Activated CD4-positive, alpha-beta memory T cell treated with anti-CD3 and anti-CD28 coated beads for 36 hours (primary cell): Measurements from ENCODE around the gene DNAH2. TPM values are rescaled to one million over a fixed set of nuclear protein-coding genes. Genes with fewer than 3 reads are reported as not detected.

ENCODE experiments used
- CTCF ChIA-PET: fragments of 350-600 bp; sonication (Branson Sonifier 250); formaldehyde crosslinking; loops from one replicate; lab custom pipeline; 2021; ENCODE audit warnings: antibody characterized with exemption, inconsistent platforms; lab: Charles Lee
- POLR2A ChIA-PET: fragments of 350-600 bp; sonication (Branson Sonifier 250); formaldehyde crosslinking; loops from one replicate; lab custom pipeline; 2021; ENCODE audit warnings: antibody characterized with exemption; lab: Charles Lee
- DNase-seq: peaks from one replicate; pipeline ENCODE4 v3.0.0-alpha.2; 2020
- H3K27ac Mint-ChIP-seq: one replicate; pipeline ENCODE4 v1.8.0; 2021; ENCODE audit warnings: mixed read lengths
- H3K27me3 Mint-ChIP-seq: one replicate; pipeline ENCODE4 v1.8.0; 2021; ENCODE audit warnings: mixed read lengths
- H3K36me3 Mint-ChIP-seq: one replicate; pipeline ENCODE4 v1.8.0; 2021; ENCODE audit warnings: mixed read lengths
- H3K4me1 Mint-ChIP-seq: one replicate; pipeline ENCODE4 v1.8.0; 2021; ENCODE audit warnings: low read depth, mixed read lengths
- H3K4me3 Mint-ChIP-seq: one replicate; pipeline ENCODE4 v1.8.0; 2021; ENCODE audit warnings: mild to moderate bottlenecking, mixed read lengths
- H3K9me3 Mint-ChIP-seq: one replicate; pipeline ENCODE4 v1.8.0; 2021; ENCODE audit warnings: mixed read lengths
- intact Hi-C: fragments of 100-400 bp; cut with micrococcal nuclease; formaldehyde crosslinking; loops from one replicate; pipeline ENCODE4 v1.15.1; 2023
- total RNA-seq, 2 experiments: library from RNA; stranded (reverse); gene quantifications; one replicate each; pipeline ENCODE4 v1.2.3, GENCODE V29; 2021

DNAH2 gene
- total RNA-seq, 2 experiments from 2014 or later, result not detected

DNA sequence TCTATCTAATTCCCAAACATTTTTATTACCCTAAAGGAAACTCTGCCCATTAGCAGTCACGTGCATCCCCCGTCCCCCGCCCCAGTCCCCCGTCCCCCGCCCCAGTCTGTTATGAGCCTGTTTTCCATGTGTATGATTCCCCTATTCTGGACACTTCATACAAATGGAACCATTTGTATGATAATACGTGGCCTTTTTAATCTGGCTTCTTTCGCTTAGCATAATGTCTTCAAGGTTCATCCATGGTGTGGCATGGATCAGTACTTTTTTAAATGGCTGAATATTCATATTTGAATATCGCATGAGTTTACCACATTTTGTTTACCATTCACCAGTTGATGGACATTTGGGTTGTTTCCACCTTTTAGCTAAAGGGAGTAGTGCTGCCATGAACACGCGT lies 49.5 kb downstream of the DNAH2 start:
- no peak overlapping the region for H3K4me3 Mint-ChIP-seq
- DNase-seq, result no peak
- H3K9me3 Mint-ChIP-seq, result no peaks in the 10 kb centered on the region
- H3K27ac Mint-ChIP-seq, result no peak overlapping the region
- ChIA-PET CTCF (interaction anchor here (1.2 kb wide), 1 partner anchor 23 kb away, joined by 3 read pairs; no protein-coding TSS in a partner anchor), POLR2A (no interaction called here)
- H3K36me3 Mint-ChIP-seq, result no peaks in the 10 kb centered on the region
- intact Hi-C loops, result no loop called here
- H3K4me1 Mint-ChIP-seq, result no peaks in the 10 kb centered on the region
- peaks cover 7% of the 10 kb centered on the region for H3K27me3 Mint-ChIP-seq

DNA sequence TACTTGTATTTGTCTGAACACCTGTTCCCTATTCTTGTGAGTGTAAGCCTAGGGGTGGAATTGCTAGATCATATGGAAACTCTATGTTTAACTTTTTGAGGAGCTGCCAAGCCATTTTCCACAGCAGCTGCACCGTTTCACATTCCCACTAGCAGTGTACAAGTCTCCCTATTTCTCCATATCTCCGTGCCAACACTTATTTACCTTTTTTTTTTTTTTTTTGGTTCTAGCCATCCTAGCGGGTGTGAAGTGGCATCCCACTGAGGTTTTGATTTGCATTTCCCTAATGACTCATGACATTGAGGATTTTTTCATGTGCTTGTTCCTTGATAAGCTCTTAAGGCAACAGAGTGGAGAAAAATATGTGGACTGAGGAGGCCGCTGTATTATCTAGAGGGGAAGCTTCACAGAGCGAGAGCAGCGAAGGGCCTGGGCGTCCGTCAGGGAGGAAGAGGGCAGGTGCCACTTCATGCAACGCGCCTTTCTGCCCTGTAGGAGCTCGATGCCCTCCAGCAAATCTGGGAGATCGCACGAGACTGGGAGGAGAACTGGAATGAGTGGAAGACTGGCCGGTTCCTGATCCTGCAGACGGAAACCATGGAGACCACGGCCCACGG lies 50.0 kb downstream of the DNAH2 start:
- Mint-ChIP-seq H3K4me1 (no peaks in the 10 kb centered on the region), H3K36me3 (no peaks in the 10 kb centered on the region), H3K4me3 (no peak overlapping the region), H3K27me3 (peaks cover 7% of the 10 kb centered on the region), H3K9me3 (no peaks in the 10 kb centered on the region), H3K27ac (no peak overlapping the region)
- CTCF ChIA-PET, result interaction anchor here (1.2 kb wide), 1 partner anchor 24 kb away, joined by 3 read pairs; no protein-coding TSS in a partner anchor
- POLR2A ChIA-PET, result no interaction called here
- DNase-seq, result no peak
- intact Hi-C loops, result no loop called here

DNA sequence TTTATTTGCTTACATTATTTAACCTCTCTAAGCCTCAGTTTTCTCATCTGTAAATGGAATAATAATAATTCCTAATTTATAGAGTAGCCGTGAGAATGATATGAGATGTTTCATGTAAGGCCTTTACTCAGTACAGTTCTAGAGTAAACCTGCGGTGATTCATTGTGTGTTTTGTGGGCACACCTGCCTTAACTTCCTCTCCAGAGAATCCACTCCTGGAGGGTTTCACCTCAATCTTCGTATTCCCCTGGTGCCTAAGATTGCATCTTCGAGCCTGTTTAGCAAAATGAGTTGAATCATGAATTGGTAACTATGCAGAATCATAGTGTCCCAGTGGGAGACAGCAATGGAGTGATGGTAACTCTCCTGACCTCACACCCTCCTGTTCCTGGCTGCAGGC lies 52.3 kb downstream of the DNAH2 start:
- POLR2A ChIA-PET, result no interaction called here
- Mint-ChIP-seq H3K27me3 (peaks cover 19% of the 10 kb centered on the region), H3K9me3 (no peaks in the 10 kb centered on the region), H3K4me3 (no peak overlapping the region), H3K36me3 (no peaks in the 10 kb centered on the region), H3K4me1 (no peaks in the 10 kb centered on the region), H3K27ac (no peak overlapping the region)
- CTCF ChIA-PET, result interaction anchor here (1.1 kb wide), 1 partner anchor 26 kb away, joined by 6 read pairs; no protein-coding TSS in a partner anchor
- intact Hi-C loops, result no loop called here
- DNase-seq, result no peak

DNA sequence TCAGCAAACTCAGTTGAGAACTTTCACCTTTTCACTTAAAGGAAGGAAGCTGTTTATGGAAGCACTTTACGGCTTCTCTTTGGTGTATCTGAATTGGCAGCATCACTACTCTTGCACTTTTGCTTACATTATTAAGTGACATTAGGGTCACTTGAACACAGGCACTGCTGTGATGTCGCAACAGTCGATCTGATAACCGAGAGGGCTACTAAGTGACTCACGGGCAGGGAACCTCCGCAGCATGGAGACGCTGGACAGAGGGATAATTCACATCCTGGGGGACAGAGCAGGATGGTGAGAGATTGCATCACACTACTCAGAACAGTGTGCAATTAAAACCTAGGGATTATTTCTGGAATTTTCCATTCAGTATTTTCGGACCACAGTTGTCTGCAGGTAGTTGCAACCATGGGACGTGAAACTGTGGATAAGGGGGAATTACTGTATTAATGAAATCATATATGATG lies 56.5 kb downstream of the DNAH2 start:
- POLR2A ChIA-PET, result no interaction called here
- Mint-ChIP-seq H3K36me3 (no peaks in the 10 kb centered on the region), H3K9me3 (no peaks in the 10 kb centered on the region), H3K4me1 (no peaks in the 10 kb centered on the region), H3K27me3 (peaks cover 22% of the 10 kb centered on the region), H3K4me3 (no peak overlapping the region), H3K27ac (no peak overlapping the region)
- no peak for DNase-seq
- CTCF ChIA-PET, result no interaction called here
- intact Hi-C loops, result no loop called here

DNA sequence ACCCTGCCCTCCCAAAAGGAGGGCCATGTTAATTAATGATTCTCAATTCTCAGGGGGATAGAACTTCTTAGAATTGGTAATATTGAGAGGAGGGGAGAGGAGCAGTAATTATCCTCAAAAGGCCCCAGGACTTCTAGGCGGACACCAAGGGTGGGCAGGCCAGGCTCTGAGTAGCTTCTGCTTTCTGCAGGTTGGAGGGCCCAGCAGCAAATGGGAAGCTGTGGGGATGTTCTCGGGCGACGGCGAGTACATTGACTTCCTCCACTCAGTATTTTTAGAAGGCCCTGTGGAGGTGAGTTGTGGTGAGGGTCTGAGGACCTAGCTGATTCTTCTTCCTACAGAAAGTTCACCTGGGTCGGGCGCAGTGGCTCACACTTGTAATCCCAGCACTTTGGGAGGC lies 57.5 kb downstream of the DNAH2 start:
- intact Hi-C loops, result no loop called here
- ChIA-PET POLR2A (no interaction called here), CTCF (no interaction called here)
- H3K4me3 Mint-ChIP-seq, result no peak overlapping the region
- no peaks in the 10 kb centered on the region for H3K9me3 Mint-ChIP-seq
- no peaks in the 10 kb centered on the region for H3K36me3 Mint-ChIP-seq
- no peaks in the 10 kb centered on the region for H3K4me1 Mint-ChIP-seq
- peaks cover 22% of the 10 kb centered on the region for H3K27me3 Mint-ChIP-seq
- no peak overlapping the region for H3K27ac Mint-ChIP-seq
- no peak for DNase-seq

DNA sequence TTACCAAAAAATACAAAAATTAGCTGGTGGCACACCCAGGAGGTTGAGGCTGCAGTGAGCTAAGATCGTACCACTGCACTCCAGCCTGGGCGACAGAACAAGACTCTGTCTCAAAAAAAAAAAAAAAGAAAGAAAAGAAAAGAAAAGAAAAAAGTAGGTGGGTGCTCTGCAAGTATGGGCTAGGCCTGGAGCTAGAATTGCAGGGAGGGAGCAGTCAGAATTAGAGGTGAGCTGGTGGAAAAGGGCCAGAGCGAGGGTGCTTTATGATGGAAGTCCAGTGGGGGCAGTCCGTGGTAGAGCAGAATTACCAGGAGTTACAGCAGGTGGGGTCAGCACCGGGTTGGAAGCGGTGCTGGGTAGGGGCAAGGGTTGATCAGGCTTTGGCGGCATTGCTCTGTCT lies 59.5 kb downstream of the DNAH2 start:
- DNase-seq, result no peak
- H3K4me1 Mint-ChIP-seq, result no peaks in the 10 kb centered on the region
- ChIA-PET POLR2A (no interaction called here), CTCF (no interaction called here)
- no peak overlapping the region for H3K4me3 Mint-ChIP-seq
- peaks cover 22% of the 10 kb centered on the region for H3K27me3 Mint-ChIP-seq
- H3K36me3 Mint-ChIP-seq, result no peaks in the 10 kb centered on the region
- H3K27ac Mint-ChIP-seq, result no peak overlapping the region
- intact Hi-C loops, result no loop called here
- no peaks in the 10 kb centered on the region for H3K9me3 Mint-ChIP-seq

DNA sequence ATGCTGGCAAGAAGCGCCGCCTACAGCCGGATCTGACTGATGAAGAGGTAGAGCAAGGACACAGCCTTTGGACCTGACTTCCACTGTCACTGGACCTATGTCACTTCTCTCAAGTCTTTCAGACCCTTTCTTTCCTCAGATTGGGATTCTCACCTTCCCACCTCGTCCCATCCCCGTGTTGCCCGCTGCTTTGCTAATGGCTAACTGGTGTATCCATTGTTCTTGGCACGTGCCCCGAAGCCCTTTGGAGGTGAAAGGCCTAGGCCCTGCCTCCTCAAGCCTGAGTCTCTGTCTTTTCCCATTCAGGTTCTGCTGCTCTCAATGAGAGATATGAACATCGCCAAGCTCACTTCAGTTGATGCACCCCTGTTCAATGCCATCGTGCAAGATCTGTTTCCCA lies 63.2 kb downstream of the DNAH2 start:
- H3K27me3 Mint-ChIP-seq, result peaks cover 11% of the 10 kb centered on the region
- no peak overlapping the region for H3K4me3 Mint-ChIP-seq
- H3K9me3 Mint-ChIP-seq, result no peaks in the 10 kb centered on the region
- intact Hi-C loops, result no loop called here
- DNase-seq, result no peak
- ChIA-PET CTCF (no interaction called here), POLR2A (no interaction called here)
- no peaks in the 10 kb centered on the region for H3K36me3 Mint-ChIP-seq
- H3K27ac Mint-ChIP-seq, result no peak overlapping the region
- H3K4me1 Mint-ChIP-seq, result no peaks in the 10 kb centered on the region

DNA sequence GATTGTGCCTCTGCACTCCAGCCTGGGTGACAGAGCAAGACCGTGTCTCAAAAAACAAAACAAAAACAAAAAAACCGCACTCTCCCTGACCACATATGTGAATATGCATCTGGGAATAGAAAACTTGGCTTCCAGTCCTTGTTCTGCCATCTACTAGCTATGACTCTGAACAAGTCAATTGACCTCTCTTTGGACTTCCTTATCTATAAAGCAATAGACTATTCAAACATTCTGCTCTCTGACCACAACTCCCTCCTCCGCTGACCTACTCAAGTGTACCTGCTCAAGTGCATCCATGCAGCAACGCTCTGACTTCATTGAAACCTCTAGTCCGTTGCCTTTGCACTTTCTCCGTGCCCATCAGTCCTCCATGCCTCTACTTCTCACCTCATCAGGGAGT lies 63.9 kb downstream of the DNAH2 start:
- Mint-ChIP-seq H3K4me1 (no peaks in the 10 kb centered on the region), H3K36me3 (no peaks in the 10 kb centered on the region), H3K27me3 (peaks cover 11% of the 10 kb centered on the region), H3K9me3 (no peaks in the 10 kb centered on the region), H3K27ac (no peak overlapping the region), H3K4me3 (no peak overlapping the region)
- intact Hi-C loops, result no loop called here
- ChIA-PET CTCF (no interaction called here), POLR2A (no interaction called here)
- DNase-seq, result no peak

DNA sequence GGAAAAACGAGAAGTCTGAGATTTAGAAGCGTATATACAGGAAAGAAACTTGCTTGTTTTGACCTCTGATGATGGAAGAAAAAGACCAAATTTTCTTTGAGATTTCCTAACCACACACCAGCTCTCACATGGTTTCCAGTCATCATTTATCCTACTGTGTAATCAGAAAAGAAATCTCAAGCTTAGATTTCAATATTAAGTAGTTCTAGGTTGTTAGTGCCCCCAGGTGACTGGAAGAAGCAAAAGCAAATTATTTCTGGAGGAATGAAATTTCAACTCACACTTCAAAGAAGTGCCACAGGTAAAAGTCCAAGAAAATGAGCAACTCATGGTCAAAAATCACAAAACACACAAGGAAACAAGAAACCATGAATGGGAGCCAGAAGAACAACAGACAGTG lies 64.7 kb downstream of the DNAH2 start:
- CTCF ChIA-PET, result interaction anchor here (0.5 kb wide), 1 partner anchor 75 kb away, joined by 3 read pairs; no protein-coding TSS in a partner anchor
- DNase-seq, result no peak
- no peaks in the 10 kb centered on the region for H3K4me1 Mint-ChIP-seq
- POLR2A ChIA-PET, result no interaction called here
- no peak overlapping the region for H3K27ac Mint-ChIP-seq
- no peak overlapping the region for H3K4me3 Mint-ChIP-seq
- peaks cover 9% of the 10 kb centered on the region for H3K27me3 Mint-ChIP-seq
- intact Hi-C loops, result no loop called here
- no peaks in the 10 kb centered on the region for H3K36me3 Mint-ChIP-seq
- no peaks in the 10 kb centered on the region for H3K9me3 Mint-ChIP-seq

DNA sequence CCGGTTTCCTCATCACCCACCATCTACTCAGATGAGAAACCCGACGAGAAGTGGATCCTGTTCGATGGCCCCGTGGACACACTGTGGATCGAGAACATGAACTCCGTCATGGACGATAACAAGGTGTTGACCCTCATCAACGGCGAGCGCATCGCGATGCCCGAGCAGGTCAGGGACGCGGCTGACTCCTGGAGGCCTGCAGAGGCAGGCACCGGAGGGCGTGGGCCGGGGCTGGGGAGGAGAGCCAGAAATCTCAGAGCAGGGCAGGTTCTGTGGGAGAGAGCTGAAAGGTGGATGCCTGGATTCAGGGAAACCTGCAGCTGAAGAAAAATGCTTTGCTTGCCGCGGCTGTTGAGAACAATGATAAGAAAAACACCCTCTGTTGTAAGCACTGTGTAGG lies 69.3 kb downstream of the DNAH2 start:
- intact Hi-C loops, result no loop called here
- Mint-ChIP-seq H3K9me3 (no peaks in the 10 kb centered on the region), H3K27me3 (peaks cover 6% of the 10 kb centered on the region), H3K27ac (no peak overlapping the region), H3K4me1 (no peaks in the 10 kb centered on the region), H3K36me3 (no peaks in the 10 kb centered on the region), H3K4me3 (no peak overlapping the region)
- POLR2A ChIA-PET, result no interaction called here
- no peak for DNase-seq
- CTCF ChIA-PET, result interaction anchor here (1.8 kb wide), 1 partner anchor 43 kb away, joined by 4 read pairs; no protein-coding TSS in a partner anchor

DNA sequence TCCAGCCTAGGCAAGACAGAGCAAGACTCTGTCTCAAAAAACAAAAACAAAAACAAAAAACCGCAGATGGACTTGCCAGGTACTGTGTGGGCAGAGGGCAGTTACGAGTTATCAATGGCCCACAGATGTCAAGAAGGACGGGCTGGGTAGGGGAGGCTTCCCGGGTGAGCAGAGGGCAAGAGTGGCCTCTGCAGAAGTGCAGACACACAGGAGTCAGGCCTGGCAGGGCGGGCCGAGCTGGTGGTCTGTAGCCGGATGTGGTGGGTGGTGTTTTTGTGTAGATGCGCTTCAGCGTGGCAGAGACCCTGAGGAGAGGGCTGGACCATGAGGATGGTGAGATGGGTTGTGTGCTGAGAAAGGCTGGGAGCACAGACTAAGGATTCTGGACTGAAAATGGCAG lies 71.6 kb downstream of the DNAH2 start:
- intact Hi-C loops, result no loop called here
- H3K4me3 Mint-ChIP-seq, result no peak overlapping the region
- no peaks in the 10 kb centered on the region for H3K36me3 Mint-ChIP-seq
- ChIA-PET CTCF (no interaction called here), POLR2A (no interaction called here)
- H3K27ac Mint-ChIP-seq, result no peak overlapping the region
- H3K9me3 Mint-ChIP-seq, result no peaks in the 10 kb centered on the region
- H3K27me3 Mint-ChIP-seq, result no peaks in the 10 kb centered on the region
- DNase-seq, result no peak
- H3K4me1 Mint-ChIP-seq, result no peaks in the 10 kb centered on the region

DNA sequence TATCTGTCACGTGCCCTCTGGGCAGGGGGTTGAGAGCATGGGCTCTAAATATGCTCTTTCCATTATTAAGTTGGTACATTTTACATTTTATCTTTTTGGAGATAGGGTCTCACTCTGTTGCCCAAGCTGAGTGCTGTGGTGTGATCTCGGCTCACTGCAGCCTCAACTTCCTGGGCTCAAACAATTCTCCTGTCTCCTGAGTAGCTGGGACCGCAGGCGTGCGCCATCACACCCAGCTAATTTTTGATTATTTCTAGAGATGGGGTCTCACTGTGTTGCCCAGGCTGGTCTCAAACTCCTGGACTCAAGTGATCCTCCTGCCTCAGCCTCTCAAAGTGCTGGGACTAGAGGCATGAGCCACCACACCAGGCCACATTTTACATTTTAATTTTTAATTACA lies 72.6 kb downstream of the DNAH2 start:
- Mint-ChIP-seq H3K4me1 (no peaks in the 10 kb centered on the region), H3K9me3 (no peaks in the 10 kb centered on the region), H3K27ac (no peak overlapping the region), H3K27me3 (no peaks in the 10 kb centered on the region), H3K36me3 (no peaks in the 10 kb centered on the region), H3K4me3 (no peak overlapping the region)
- DNase-seq, result no peak
- POLR2A ChIA-PET, result no interaction called here
- CTCF ChIA-PET, result no interaction called here
- intact Hi-C loops, result no loop called here

DNA sequence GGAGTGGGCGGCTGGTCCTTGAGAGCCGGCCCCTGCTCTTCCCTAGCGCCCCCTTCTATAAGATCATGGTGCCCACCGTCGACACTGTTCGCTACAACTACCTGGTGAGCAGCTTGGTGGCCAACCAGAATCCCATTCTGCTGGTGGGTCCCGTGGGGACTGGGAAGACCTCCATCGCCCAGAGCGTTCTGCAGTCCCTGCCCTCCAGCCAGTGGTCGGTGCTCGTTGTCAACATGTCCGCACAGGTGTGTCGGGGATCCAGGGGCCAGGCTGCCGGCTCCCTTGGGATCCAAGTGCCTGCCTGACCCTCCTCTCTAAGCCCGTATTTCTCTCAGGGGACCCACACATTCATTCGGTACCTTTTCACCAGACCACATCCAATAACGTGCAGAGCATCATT lies 75.1 kb downstream of the DNAH2 start:
- no peak for DNase-seq
- ChIA-PET POLR2A (no interaction called here), CTCF (no interaction called here)
- Mint-ChIP-seq H3K27me3 (no peaks in the 10 kb centered on the region), H3K27ac (no peak overlapping the region), H3K4me3 (no peak overlapping the region), H3K36me3 (no peaks in the 10 kb centered on the region), H3K4me1 (no peaks in the 10 kb centered on the region), H3K9me3 (no peaks in the 10 kb centered on the region)
- intact Hi-C loops, result no loop called here
